ENCODE results near the gene UBTF. TPM values are rescaled to one million over a fixed set of nuclear protein-coding genes. Genes with fewer than 3 reads are reported as not detected.
A peak's percentile ranks its signal among the peaks of the same experiment; 100 is the strongest.

Gene UBTF
- total RNA-seq, 3 donors from 2014 or later (not counting 1 experiment from before 2014, with no cell fraction given): 132 to 169 (median 168) TPM

GRCh38 chr17:44216173-44216572, 3.3 kb downstream of the UBTF start:
- Mint-ChIP-seq H3K27me3 (ENCODE audit: low read depth in 2 of 2) (no peaks in the 10 kb centered on the region), H3K4me1 (peaks cover 23 to 43% of the 10 kb centered on the region in 2 donors), H3K36me3 (no peaks in the 10 kb centered on the region), H3K9me3 (no peaks in the 10 kb centered on the region), H3K4me3 (no peak overlapping the region), H3K27ac (no peak overlapping the region)
- Histone ChIP-seq H3K4me1 (ENCODE audit: control insufficient read depth, insufficient read depth, low read length) (peaks cover 47% of the 10 kb centered on the region), H3K9me3 (ENCODE audit: control insufficient read depth, insufficient read depth, low read length) (no peaks in the 10 kb centered on the region), H3K4me3 (ENCODE audit: low read length) (no peak overlapping the region), H3K36me3 (ENCODE audit: control insufficient read depth, insufficient read depth, low read length) (peaks cover 42% of the 10 kb centered on the region), H3K27ac (ENCODE audit: low read length) (peak overlapping the region; percentile 56), H3K27me3 (ENCODE audit: control insufficient read depth, insufficient read depth, low read length) (no peaks in the 10 kb centered on the region)
- DNase-seq: peak in 1 of 2 donors; percentile 73
- TF ChIP-seq, protein P1, sequence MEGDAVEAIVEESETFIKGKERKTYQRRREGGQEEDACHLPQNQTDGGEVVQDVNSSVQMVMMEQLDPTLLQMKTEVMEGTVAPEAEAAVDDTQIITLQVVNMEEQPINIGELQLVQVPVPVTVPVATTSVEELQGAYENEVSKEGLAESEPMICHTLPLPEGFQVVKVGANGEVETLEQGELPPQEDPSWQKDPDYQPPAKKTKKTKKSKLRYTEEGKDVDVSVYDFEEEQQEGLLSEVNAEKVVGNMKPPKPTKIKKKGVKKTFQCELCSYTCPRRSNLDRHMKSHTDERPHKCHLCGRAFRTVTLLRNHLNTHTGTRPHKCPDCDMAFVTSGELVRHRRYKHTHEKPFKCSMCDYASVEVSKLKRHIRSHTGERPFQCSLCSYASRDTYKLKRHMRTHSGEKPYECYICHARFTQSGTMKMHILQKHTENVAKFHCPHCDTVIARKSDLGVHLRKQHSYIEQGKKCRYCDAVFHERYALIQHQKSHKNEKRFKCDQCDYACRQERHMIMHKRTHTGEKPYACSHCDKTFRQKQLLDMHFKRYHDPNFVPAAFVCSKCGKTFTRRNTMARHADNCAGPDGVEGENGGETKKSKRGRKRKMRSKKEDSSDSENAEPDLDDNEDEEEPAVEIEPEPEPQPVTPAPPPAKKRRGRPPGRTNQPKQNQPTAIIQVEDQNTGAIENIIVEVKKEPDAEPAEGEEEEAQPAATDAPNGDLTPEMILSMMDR (IDR thresholded peaks at IDR 0.05): no peak
- intact Hi-C loops (cut with micrococcal nuclease): loop anchor here (10.0 kb wide), 1 partner anchor 289 kb away; the partner anchor contains the start of gene GPATCH8
- no peak for ATAC-seq
- 32% methylated on average over 3 of the region's 5 CpGs for WGBS (ENCODE audit: insufficient coverage)

DNA sequence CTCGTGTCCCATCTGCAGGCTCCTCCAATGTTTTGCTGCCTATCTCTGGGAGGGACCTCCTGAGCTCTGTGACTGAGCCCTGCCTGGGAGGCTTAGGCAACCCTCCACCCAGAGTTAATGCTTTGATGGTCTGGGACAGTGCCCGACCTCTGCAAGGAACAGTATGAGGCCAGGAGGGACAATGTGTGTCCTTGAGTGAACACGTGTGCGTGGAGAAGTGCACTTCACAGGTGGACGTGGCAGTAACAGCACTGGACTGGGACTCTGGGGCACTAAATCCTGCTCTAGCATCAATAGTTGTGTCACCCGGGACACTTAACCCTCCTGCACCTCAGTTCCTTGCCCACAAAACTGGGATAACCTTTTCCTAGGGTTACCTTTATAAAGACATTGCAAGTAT, 4.6 kb downstream of the UBTF start:
- no peak overlapping the region for H3K4me3 ChIP-seq (ENCODE audit: low read length)
- Mint-ChIP-seq H3K36me3 (no peaks in the 10 kb centered on the region), H3K9me3 (no peaks in the 10 kb centered on the region), H3K4me3 (no peak overlapping the region), H3K27me3 (ENCODE audit: low read depth in 2 of 2) (no peaks in the 10 kb centered on the region), H3K27ac (no peak overlapping the region), H3K4me1 (peaks cover 29 to 42% of the 10 kb centered on the region in 2 donors)
- intact Hi-C loops (cut with micrococcal nuclease): loop anchor here (5.0 to 10.0 kb wide), 2 partner anchors 132 to 290 kb away; partner anchors contain the start of genes GPATCH8 and GRN
- 95% methylated on average over 6 of the region's 6 CpGs for WGBS (ENCODE audit: insufficient coverage)
- H3K4me1 ChIP-seq (ENCODE audit: control insufficient read depth, insufficient read depth, low read length): peaks cover 58% of the 10 kb centered on the region
- DNase-seq: peak in 1 of 2 donors; percentile 6
- H3K36me3 ChIP-seq (ENCODE audit: control insufficient read depth, insufficient read depth, low read length): peaks cover 46% of the 10 kb centered on the region
- H3K27me3 ChIP-seq (ENCODE audit: control insufficient read depth, insufficient read depth, low read length): no peaks in the 10 kb centered on the region
- H3K27ac ChIP-seq (ENCODE audit: low read length): no peak overlapping the region
- H3K9me3 ChIP-seq (ENCODE audit: control insufficient read depth, insufficient read depth, low read length): no peaks in the 10 kb centered on the region
- ATAC-seq: no peak
- TF ChIP-seq, protein P1 (IDR thresholded peaks at IDR 0.05): no peak

DNA sequence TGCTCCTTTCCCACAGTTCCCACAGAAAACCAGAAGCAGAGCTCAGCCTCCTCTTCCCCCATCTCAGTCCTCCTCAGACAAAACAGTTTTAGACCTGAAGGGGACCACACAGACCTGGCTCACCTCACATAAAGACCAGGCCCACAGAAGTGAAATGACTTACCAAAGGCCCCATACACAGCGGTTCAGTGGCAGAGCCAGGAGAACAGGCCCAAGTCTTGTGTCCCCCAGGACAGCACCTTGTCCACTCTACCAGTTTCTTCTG, 5.3 kb downstream of the UBTF start:
- Mint-ChIP-seq H3K36me3 (no peaks in the 10 kb centered on the region), H3K27me3 (ENCODE audit: low read depth in 2 of 2) (no peaks in the 10 kb centered on the region), H3K4me1 (peaks cover 30 to 42% of the 10 kb centered on the region in 2 donors), H3K4me3 (no peak overlapping the region), H3K27ac (peak overlapping the region; percentile 50 to 61), H3K9me3 (no peaks in the 10 kb centered on the region)
- intact Hi-C loops (cut with micrococcal nuclease): loop anchor here (5.0 to 10.0 kb wide), 2 partner anchors 133 to 291 kb away; partner anchors contain the start of genes GPATCH8 and GRN
- DNase-seq (peak in 1 of 2 donors; percentile 3), ATAC-seq (no peak)
- Histone ChIP-seq H3K9me3 (ENCODE audit: control insufficient read depth, insufficient read depth, low read length) (no peaks in the 10 kb centered on the region), H3K4me3 (ENCODE audit: low read length) (no peak overlapping the region), H3K27me3 (ENCODE audit: control insufficient read depth, insufficient read depth, low read length) (no peaks in the 10 kb centered on the region), H3K36me3 (ENCODE audit: control insufficient read depth, insufficient read depth, low read length) (peaks cover 53% of the 10 kb centered on the region), H3K4me1 (ENCODE audit: control insufficient read depth, insufficient read depth, low read length) (peaks cover 61% of the 10 kb centered on the region), H3K27ac (ENCODE audit: low read length) (no peak overlapping the region)
- WGBS (ENCODE audit: insufficient coverage): 100% methylated on average over 1 of the region's 1 CpG
- TF ChIP-seq, protein P1 (IDR thresholded peaks at IDR 0.05): no peak

Measured in natural killer cell (primary cell).